ENCODE data around the gene XYLT1.

The XYLT1 gene

GRCh38 chr16:17171250-17172143 is 299.3 kb downstream of the XYLT1 start:
- DNase-seq (ENCODE audit: low spot score), result no peak
- in situ Hi-C loops (cut with MboI; ENCODE audit: low sequenced_read_pairs, unreplicated experiment), result no loop called here
- TF ChIP-seq CTCF (IDR thresholded peaks at IDR 0.05; ENCODE audit: borderline replicate concordance, control extremely low read depth, extremely low read depth, insufficient read depth, missing control alignments), result no peak

- DNase-seq (ENCODE audit: low spot score), result no peak
Measured at GRCh38 chr16:17170435-17170834, 300.3 kb downstream of the XYLT1 start.

GRCh38 chr16:17168181-17168580 is 302.6 kb downstream of the XYLT1 start:
- in situ Hi-C loops (cut with MboI; ENCODE audit: low sequenced_read_pairs, unreplicated experiment), result no loop called here
- no peak for TF ChIP-seq CTCF (IDR thresholded peaks at IDR 0.05; ENCODE audit: borderline replicate concordance, control extremely low read depth, extremely low read depth, insufficient read depth, missing control alignments)
- no peak for DNase-seq (ENCODE audit: low spot score)

More at GRCh38 chr16:17170435-17170834, 300.3 kb downstream of the XYLT1 start:
- no peak for TF ChIP-seq CTCF (IDR thresholded peaks at IDR 0.05; ENCODE audit: borderline replicate concordance, control extremely low read depth, extremely low read depth, insufficient read depth, missing control alignments)
- in situ Hi-C loops (cut with MboI; ENCODE audit: low sequenced_read_pairs, unreplicated experiment), result no loop called here

GRCh38 chr16:17166095-17166494 is 304.7 kb downstream of the XYLT1 start:
- in situ Hi-C loops (cut with MboI; ENCODE audit: low sequenced_read_pairs, unreplicated experiment), result no loop called here
- no peak for TF ChIP-seq CTCF (IDR thresholded peaks at IDR 0.05; ENCODE audit: borderline replicate concordance, control extremely low read depth, extremely low read depth, insufficient read depth, missing control alignments)
- DNase-seq (ENCODE audit: low spot score), result no peak

- DNase-seq (ENCODE audit: low spot score), result no peak
- TF ChIP-seq CTCF (IDR thresholded peaks at IDR 0.05; ENCODE audit: borderline replicate concordance, control extremely low read depth, extremely low read depth, insufficient read depth, missing control alignments), result no peak
- in situ Hi-C loops (cut with MboI; ENCODE audit: low sequenced_read_pairs, unreplicated experiment), result no loop called here
Measured at GRCh38 chr16:17162560-17162959, 308.2 kb downstream of the XYLT1 start.

GRCh38 chr16:17160920-17161431 is 309.8 kb downstream of the XYLT1 start:
- no peak for DNase-seq (ENCODE audit: low spot score)
- TF ChIP-seq CTCF (IDR thresholded peaks at IDR 0.05; ENCODE audit: borderline replicate concordance, control extremely low read depth, extremely low read depth, insufficient read depth, missing control alignments), result no peak
- in situ Hi-C loops (cut with MboI; ENCODE audit: low sequenced_read_pairs, unreplicated experiment), result no loop called here
